Adrenal gland (tissue), 5 donors: ENCODE data around the gene KCNAB1.

ENCODE experiments used
- CTCF ChIP-seq, 6 experiments: fragments of 450-650 bp in 4 of 6; fragments of 200-600 bp in 2 of 6; sonication (generic) in 1 of 6; IDR thresholded peaks; 1 replicate in 5 of 6; 2 replicates in 1 of 6; pipeline versions ENCODE4 v1.5.1 to v1.8.0; 2016 to 2021; ENCODE audit warnings: antibody characterized with exemption in 6 of 6, mild to moderate bottlenecking in 2 of 6, moderate library complexity in 1 of 6
- POLR2A ChIP-seq, 2 donors: fragments of 450-650 bp; IDR thresholded peaks; one replicate each; pipeline ENCODE4 v1.6.1; 2017; ENCODE audit warnings: antibody characterized with exemption in 2 of 2, mild to moderate bottlenecking in 2 of 2, moderate library complexity in 1 of 2
- donor health status: DM: no; HTN: no; CAD: no.

DNA sequence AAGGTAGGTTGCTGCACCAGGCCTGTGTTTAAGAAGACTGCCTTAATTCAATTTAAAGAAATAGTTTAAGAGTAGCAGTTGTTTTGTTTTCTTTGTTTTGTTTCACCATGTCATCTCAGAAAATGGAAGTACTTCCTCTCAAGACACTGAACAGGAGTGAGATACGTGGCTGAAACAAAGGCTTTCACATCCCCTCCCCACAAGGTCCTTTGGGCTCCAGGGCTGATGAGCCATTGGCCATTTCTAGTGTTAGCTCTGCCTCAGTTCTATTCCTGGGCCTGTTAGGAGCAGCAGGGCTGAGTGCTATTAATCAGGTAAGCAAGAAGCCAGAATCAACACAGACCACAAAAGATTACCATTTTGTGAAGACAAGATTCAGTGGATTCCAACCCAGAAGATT lies 132.8 kb downstream of the KCNAB1 start:
- no peak for TF ChIP-seq CTCF (IDR thresholded peaks at IDR 0.05)
- no peak for TF ChIP-seq POLR2A (IDR thresholded peaks at IDR 0.05)
